ENCODE measurements around the gene PPP1R12B.
"Not testable (repeated sequence)": the region's sequence is repeated elsewhere in the genome, so short reads cannot be mapped to it uniquely, and the experiment has no call there.

The PPP1R12B gene

DNA sequence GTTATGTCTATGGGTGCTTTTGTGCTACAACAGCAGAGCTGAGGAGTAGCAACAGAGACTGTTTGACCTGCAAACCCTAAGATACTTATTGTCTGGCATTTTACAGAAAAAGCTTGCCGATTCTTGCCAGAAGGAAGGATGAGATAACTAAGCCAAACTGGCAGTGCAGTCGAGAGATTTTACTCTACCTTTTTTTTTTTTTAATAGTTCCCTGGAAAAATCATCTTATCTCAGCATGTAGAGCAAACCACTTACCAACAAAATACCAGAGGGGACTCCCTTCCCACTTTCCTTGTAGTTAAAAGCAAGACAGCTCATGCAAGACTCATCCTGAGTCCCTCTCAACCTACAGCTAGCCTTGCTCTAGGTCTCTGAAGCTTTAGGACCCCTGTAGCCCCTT is 228.9 kb downstream of the PPP1R12B start:
- H3K4me3 ChIP-seq (replicated peaks in 1 of 2; ENCODE audit: low read depth in 2 of 2, low read length in 2 of 2): no peak overlapping the region
- TF ChIP-seq, protein P1, sequence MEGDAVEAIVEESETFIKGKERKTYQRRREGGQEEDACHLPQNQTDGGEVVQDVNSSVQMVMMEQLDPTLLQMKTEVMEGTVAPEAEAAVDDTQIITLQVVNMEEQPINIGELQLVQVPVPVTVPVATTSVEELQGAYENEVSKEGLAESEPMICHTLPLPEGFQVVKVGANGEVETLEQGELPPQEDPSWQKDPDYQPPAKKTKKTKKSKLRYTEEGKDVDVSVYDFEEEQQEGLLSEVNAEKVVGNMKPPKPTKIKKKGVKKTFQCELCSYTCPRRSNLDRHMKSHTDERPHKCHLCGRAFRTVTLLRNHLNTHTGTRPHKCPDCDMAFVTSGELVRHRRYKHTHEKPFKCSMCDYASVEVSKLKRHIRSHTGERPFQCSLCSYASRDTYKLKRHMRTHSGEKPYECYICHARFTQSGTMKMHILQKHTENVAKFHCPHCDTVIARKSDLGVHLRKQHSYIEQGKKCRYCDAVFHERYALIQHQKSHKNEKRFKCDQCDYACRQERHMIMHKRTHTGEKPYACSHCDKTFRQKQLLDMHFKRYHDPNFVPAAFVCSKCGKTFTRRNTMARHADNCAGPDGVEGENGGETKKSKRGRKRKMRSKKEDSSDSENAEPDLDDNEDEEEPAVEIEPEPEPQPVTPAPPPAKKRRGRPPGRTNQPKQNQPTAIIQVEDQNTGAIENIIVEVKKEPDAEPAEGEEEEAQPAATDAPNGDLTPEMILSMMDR (IDR thresholded peaks at IDR 0.05; ENCODE audit: low read depth, low read length): no peak
- DNase-seq (ENCODE audit: low read depth in 2 of 2): peak in 1 of 2 donors; percentile 38

GRCh38 chr1:202578001-202578504 is 229.6 kb downstream of the PPP1R12B start:
- DNase-seq (ENCODE audit: low read depth in 2 of 2): peak in 1 of 2 donors; percentile 60
- TF ChIP-seq, protein P1 (IDR thresholded peaks at IDR 0.05; ENCODE audit: low read depth, low read length): no peak
- no peak overlapping the region for H3K4me3 ChIP-seq (replicated peaks in 1 of 2; ENCODE audit: low read depth in 2 of 2, low read length in 2 of 2)

DNA sequence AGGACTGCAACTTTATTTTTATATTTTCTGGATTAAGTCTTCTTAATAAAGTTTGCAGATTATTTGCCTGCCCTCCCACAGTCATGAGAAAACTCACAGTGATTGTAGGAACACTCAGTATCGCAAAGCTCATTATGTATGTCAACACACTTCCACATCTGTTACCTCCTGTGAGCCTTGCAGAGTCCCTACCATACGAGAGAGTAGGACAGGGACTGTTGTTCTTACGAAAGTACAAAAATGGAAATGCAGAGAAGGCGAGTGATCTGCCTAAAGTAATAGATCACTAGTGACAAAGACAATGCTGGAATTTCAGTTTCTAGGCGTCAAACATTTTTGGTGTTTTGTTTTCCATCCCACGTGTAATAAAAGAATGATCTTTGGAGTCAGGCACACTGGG is 230.1 kb downstream of the PPP1R12B start:
- no peak for DNase-seq (ENCODE audit: low read depth in 2 of 2)
- TF ChIP-seq, protein P1 (IDR thresholded peaks at IDR 0.05; ENCODE audit: low read depth, low read length): no peak
- no peak overlapping the region for H3K4me3 ChIP-seq (replicated peaks in 1 of 2; ENCODE audit: low read depth in 2 of 2, low read length in 2 of 2)

DNA sequence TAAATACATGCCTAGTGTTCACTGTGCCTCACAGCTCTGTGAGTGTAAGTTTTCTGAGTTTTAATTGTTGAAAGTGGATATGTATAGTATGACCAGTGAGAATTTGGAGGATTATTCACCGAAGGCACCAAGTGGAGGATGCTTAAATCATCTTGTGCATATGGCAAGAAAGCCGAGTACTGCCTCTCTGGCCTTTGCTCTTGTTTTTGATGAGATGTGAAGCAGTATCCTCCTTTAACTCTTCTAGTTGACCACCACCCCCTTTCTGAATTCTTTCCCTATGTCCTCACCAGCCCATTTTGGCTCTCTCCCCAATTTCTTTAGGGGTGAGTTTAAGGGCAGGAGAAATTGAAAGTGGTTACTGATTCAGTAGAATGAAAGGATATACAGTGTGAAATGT is 231.3 kb downstream of the PPP1R12B start:
- peak; percentile 86 to 90 for DNase-seq (ENCODE audit: low read depth in 2 of 2)
- no peak overlapping the region for H3K4me3 ChIP-seq (replicated peaks in 1 of 2; ENCODE audit: low read depth in 2 of 2, low read length in 2 of 2)
- TF ChIP-seq, protein P1 (IDR thresholded peaks at IDR 0.05; ENCODE audit: low read depth, low read length): no peak

GRCh38 chr1:202580619-202581018 is 232.1 kb downstream of the PPP1R12B start:
- no peak overlapping the region for H3K4me3 ChIP-seq (replicated peaks in 1 of 2; ENCODE audit: low read depth in 2 of 2, low read length in 2 of 2)
- DNase-seq (ENCODE audit: low read depth in 2 of 2): no peak

DNA sequence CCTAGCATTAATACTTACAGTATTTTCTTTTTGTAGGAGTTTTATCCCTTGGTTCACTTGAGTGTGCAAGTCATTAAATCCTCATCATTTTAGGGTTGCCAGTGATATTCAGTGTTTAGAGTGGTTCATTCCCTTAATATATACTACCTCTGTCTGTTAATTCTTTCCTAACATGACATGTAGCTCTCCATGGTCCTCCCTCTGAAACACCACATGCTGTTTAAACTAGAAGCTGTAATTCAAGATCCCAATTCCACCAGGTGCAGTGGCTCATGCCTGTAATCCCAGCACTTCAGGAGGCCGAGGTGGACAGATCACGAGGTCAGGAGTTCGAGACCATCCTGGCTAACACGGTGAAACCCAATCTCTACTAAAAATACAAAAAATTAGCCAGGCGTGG is 233.9 kb downstream of the PPP1R12B start:
- DNase-seq (ENCODE audit: low read depth in 2 of 2); H3K4me3 ChIP-seq (replicated peaks in 1 of 2; ENCODE audit: low read depth in 2 of 2, low read length in 2 of 2): not testable (repeated sequence)

More at GRCh38 chr1:202580619-202581018, 232.1 kb downstream of the PPP1R12B start:
- TF ChIP-seq, protein P1 (IDR thresholded peaks at IDR 0.05; ENCODE audit: low read depth, low read length): no peak

DNA sequence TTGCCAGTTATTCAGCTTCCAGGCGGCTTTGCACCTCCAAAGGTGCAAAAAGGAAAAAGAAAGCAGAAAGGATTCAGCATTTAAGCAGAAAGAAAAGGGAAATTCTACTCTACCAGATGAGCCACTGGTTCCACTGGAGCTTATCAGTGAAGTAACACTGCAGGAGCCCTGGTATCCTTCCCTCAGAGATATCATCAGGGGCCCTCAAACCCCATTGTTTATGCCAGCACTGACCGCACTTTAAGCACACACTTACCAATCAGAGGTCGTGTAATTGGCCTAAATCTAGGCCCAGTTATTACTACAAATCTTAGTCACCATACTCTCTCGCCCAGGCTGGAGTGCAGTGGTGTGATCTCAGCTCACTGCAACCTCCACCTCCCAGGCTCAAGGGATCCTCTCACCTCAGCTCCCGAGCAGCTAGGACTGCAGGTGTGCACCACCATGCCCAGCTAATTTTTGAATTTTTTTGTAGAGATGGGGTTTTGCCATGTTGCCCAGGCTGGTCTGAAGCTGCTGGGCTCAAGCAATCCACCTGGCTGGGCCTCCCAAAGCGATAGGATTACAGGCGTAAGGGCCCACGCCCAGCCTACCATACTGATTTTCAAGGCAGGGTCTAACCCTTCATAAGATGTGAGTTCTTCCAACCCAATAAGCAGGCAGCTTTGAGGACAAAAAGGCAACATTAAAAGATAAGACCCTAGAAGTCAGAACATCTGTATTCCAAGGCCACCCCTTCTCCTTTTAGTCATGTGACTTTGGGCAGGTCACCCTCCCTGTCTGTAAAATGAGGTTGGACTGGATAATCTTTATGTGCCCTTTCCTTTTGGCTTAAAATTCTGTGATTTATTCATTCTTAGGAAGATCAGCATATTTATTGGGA is 236.4 kb downstream of the PPP1R12B start:
- no peak for DNase-seq (ENCODE audit: low read depth in 2 of 2)
- TF ChIP-seq, protein P1 (IDR thresholded peaks at IDR 0.05; ENCODE audit: low read depth, low read length): no peak
- no peak overlapping the region for H3K4me3 ChIP-seq (replicated peaks in 1 of 2; ENCODE audit: low read depth in 2 of 2, low read length in 2 of 2)

Data from cardiac fibroblast (primary cell).